ENCODE measurements around the gene CDC20.

- TF ChIP-seq CTCF (IDR thresholded peaks at IDR 0.05; ENCODE audit: low read depth, low read length), result no peak
- no peak for TF ChIP-seq EZH2phosphoT487 (IDR thresholded peaks at IDR 0.05; ENCODE audit: low read depth)
Measured at GRCh38 chr1:43352881-43353280, 5.9 kb upstream of the CDC20 start.

Measured in OCI-LY3 (cell line).